Measurements from ENCODE around the gene PSMC4.

GRCh38 chr19:39937787-39938186 is 33.2 kb upstream of the PSMC4 start:
- TF ChIP-seq POLR2AphosphoS5 (IDR thresholded peaks at IDR 0.05; ENCODE audit: low read depth, low read length) (no peak), POLR2A (IDR thresholded peaks at IDR 0.05; ENCODE audit: low read depth, low read length) (no peak), TAF1 (IDR thresholded peaks at IDR 0.05; ENCODE audit: low read depth, low read length) (no peak), PAX5 (IDR thresholded peaks at IDR 0.05; ENCODE audit: insufficient read depth, low read length, severe bottlenecking) (no peak), SPI1 (IDR thresholded peaks at IDR 0.05; ENCODE audit: low read depth, low read length) (no peak), POU2F2 (IDR thresholded peaks at IDR 0.05; ENCODE audit: low read depth, low read length) (no peak)
